Smooth muscle cell (in vitro differentiated cells): ENCODE results near the gene COCH. TPM values are rescaled to one million over a fixed set of nuclear protein-coding genes. Genes with fewer than 3 reads are reported as not detected.
A peak's percentile ranks its signal among the peaks of the same experiment; 100 is the strongest.

Experiments used
- DNase-seq: peaks from one replicate; lab custom pipeline; 2025; ENCODE audit not compliant: unreplicated experiment; lab: John Stamatoyannopoulos, UW
- H2AFZ ChIP-seq: fragments of 200-600 bp; sonication (generic); 2 replicates; pipeline ENCODE4 v1.6.0; 2016; ENCODE audit warnings: antibody characterized with exemption, low read depth, mild to moderate bottlenecking
- H3F3A ChIP-seq: fragments of 200-600 bp; sonication (generic); 2 replicates; pipeline ENCODE4 v1.6.0; 2017; ENCODE audit warnings: antibody characterized with exemption, low read depth
- H3K27ac ChIP-seq: fragments of 200-600 bp; sonication (generic); 2 replicates; pipeline ENCODE4 v1.5.1; 2016; ENCODE audit warnings: low read depth, mild to moderate bottlenecking
- H3K27me3 ChIP-seq: fragments of 200-600 bp; sonication (generic); 2 replicates; pipeline ENCODE4 v1.6.1; 2016; ENCODE audit warnings: low read depth, mild to moderate bottlenecking
- H3K36me3 ChIP-seq: fragments of 200-600 bp; sonication (generic); 2 replicates; pipeline ENCODE4 v1.5.1; 2016; ENCODE audit warnings: low read depth
- H3K4me1 ChIP-seq: fragments of 200-600 bp; sonication (generic); 2 replicates; pipeline ENCODE4 v1.5.1; 2016; ENCODE audit warnings: low read depth
- H3K4me2 ChIP-seq: fragments of 200-600 bp; sonication (generic); 2 replicates; pipeline ENCODE4 v1.6.0; 2016; ENCODE audit warnings: mild to moderate bottlenecking
- H3K4me3 ChIP-seq: fragments of 200-600 bp; sonication (generic); 2 replicates; pipeline ENCODE4 v1.5.1; 2016; ENCODE audit warnings: mild to moderate bottlenecking
- H3K79me2 ChIP-seq: fragments of 200-600 bp; sonication (generic); 2 replicates; pipeline ENCODE4 v1.6.0; 2016; ENCODE audit warnings: low read depth, mild to moderate bottlenecking
- H3K9ac ChIP-seq: fragments of 200-600 bp; sonication (generic); 2 replicates; pipeline ENCODE4 v1.6.0; 2016; ENCODE audit warnings: low read depth
- H3K9me3 ChIP-seq: fragments of 200-600 bp; sonication (generic); replicated peaks from 2 replicates; pipeline ENCODE4 v1.5.1; 2016; ENCODE audit warnings: low read depth
- H4K20me1 ChIP-seq: fragments of 200-600 bp; sonication (generic); 2 replicates; pipeline ENCODE4 v1.6.0; 2016; ENCODE audit warnings: low read depth
- CTCF ChIP-seq: fragments of 200-600 bp; sonication (generic); IDR thresholded peaks from 2 replicates; pipeline ENCODE4 v1.5.1; 2017; ENCODE audit warnings: borderline replicate concordance, mild to moderate bottlenecking, antibody characterized with exemption; ENCODE audit not compliant: insufficient read depth, poor library complexity, severe bottlenecking
- WGBS: methylation state at CpG from one replicate; pipeline ENCODE4 v1.1.7; 2016; ENCODE audit warnings: low lambda C conversion rate; 5-methylcytosine and 5-hydroxymethylcytosine counted together
- polyA plus RNA-seq: library from polyadenylated mRNA; unstranded; fragments of >200 nt; fragmentation: Nextera tagmentation; extraction: Ambion mirVana; gene quantifications from 2 replicates; pipeline ENCODE4 v1.2.1, GENCODE V29; 2016
- total RNA-seq: library from RNA; depleted of rRNA; stranded (reverse); fragments of >200 nt; gene quantifications from 2 replicates; pipeline ENCODE4 v1.2.3, GENCODE V29; 2014

Gene COCH
- total and polyA plus RNA-seq, 2 experiments from 2014 or later: 0.13 to 0.78 TPM

- peaks cover 53% of the 10 kb centered on the region for H3K36me3 ChIP-seq
- H4K20me1 ChIP-seq: peaks cover 33% of the 10 kb centered on the region
- peaks cover 8% of the 10 kb centered on the region for H3K79me2 ChIP-seq
- no peak overlapping the region for H3K4me3 ChIP-seq
- H3K9me3 ChIP-seq: no peaks in the 10 kb centered on the region
- H3F3A ChIP-seq: peaks cover 4% of the 10 kb centered on the region
- no peak overlapping the region for H3K27ac ChIP-seq
- H3K27me3 ChIP-seq: no peaks in the 10 kb centered on the region
- TF ChIP-seq CTCF: peak; percentile 27
- H3K4me2 ChIP-seq: no peak overlapping the region
- no peak overlapping the region for H2AFZ ChIP-seq
- no peak overlapping the region for H3K9ac ChIP-seq
- H3K4me1 ChIP-seq: no peaks in the 10 kb centered on the region
- no peak for DNase-seq
Measured at GRCh38 chr14:30906752-30907658, 32.6 kb downstream of the COCH start.

GRCh38 chr14:30907659-30908057 lies 33.3 kb downstream of the COCH start:
- Histone ChIP-seq H3K4me3 (no peak overlapping the region), H3K36me3 (peaks cover 48% of the 10 kb centered on the region), H3F3A (peaks cover 4% of the 10 kb centered on the region), H2AFZ (no peak overlapping the region), H3K27ac (no peak overlapping the region), H3K4me2 (no peak overlapping the region), H4K20me1 (peaks cover 33% of the 10 kb centered on the region), H3K79me2 (peaks cover 8% of the 10 kb centered on the region), H3K4me1 (no peaks in the 10 kb centered on the region), H3K9me3 (no peaks in the 10 kb centered on the region), H3K9ac (no peak overlapping the region), H3K27me3 (no peaks in the 10 kb centered on the region)
- no peak for DNase-seq
- WGBS: 90% methylated on average over 1 of the region's 1 CpG
- TF ChIP-seq CTCF: no peak

GRCh38 chr14:30908826-30909225 lies 34.5 kb downstream of the COCH start:
- H3K4me2 ChIP-seq: no peak overlapping the region
- peaks cover 7% of the 10 kb centered on the region for H3K79me2 ChIP-seq
- H3K36me3 ChIP-seq: peaks cover 48% of the 10 kb centered on the region
- peaks cover 4% of the 10 kb centered on the region for H3F3A ChIP-seq
- 96% methylated on average over 2 of the region's 2 CpGs for WGBS
- TF ChIP-seq CTCF: no peak
- no peak for DNase-seq
- no peak overlapping the region for H3K27ac ChIP-seq
- H4K20me1 ChIP-seq: peaks cover 36% of the 10 kb centered on the region
- H3K27me3 ChIP-seq: no peaks in the 10 kb centered on the region
- no peak overlapping the region for H2AFZ ChIP-seq
- H3K9ac ChIP-seq: no peak overlapping the region
- no peaks in the 10 kb centered on the region for H3K4me1 ChIP-seq
- no peaks in the 10 kb centered on the region for H3K9me3 ChIP-seq
- no peak overlapping the region for H3K4me3 ChIP-seq

GRCh38 chr14:30914812-30915211 lies 40.5 kb downstream of the COCH start:
- no peaks in the 10 kb centered on the region for H3F3A ChIP-seq
- H3K9ac ChIP-seq: no peak overlapping the region
- no peaks in the 10 kb centered on the region for H3K4me1 ChIP-seq
- H3K4me3 ChIP-seq: no peak overlapping the region
- no peak for TF ChIP-seq CTCF
- H2AFZ ChIP-seq: no peak overlapping the region
- H3K79me2 ChIP-seq: peaks cover 27% of the 10 kb centered on the region
- no peak overlapping the region for H3K27ac ChIP-seq
- no peaks in the 10 kb centered on the region for H3K9me3 ChIP-seq
- 98% methylated on average over 1 of the region's 1 CpG for WGBS
- no peak overlapping the region for H3K4me2 ChIP-seq
- no peaks in the 10 kb centered on the region for H3K27me3 ChIP-seq
- H4K20me1 ChIP-seq: peaks cover 43% of the 10 kb centered on the region
- no peak for DNase-seq
- H3K36me3 ChIP-seq: peaks cover 15% of the 10 kb centered on the region
